SU-DHL-6 (cell line): ENCODE measurements around the gene SLC44A3.

Source experiments
- H2AFZ ChIP-seq: fragments of 200-600 bp; sonication (generic); 2 replicates; pipeline ENCODE4 v1.6.1; 2014; ENCODE audit warnings: low read depth, mild to moderate bottlenecking, moderate library complexity, mixed read lengths, antibody characterized with exemption, low read length; ENCODE audit not compliant: severe bottlenecking
- H3F3A ChIP-seq: fragments of 200-600 bp; shearing (Covaris generic); 2 replicates; pipeline ENCODE4 v1.6.0; 2016; ENCODE audit warnings: antibody characterized with exemption, mild to moderate bottlenecking; ENCODE audit not compliant: insufficient read depth
- H3K27ac ChIP-seq: fragments of 200-600 bp; sonication (generic); 2 replicates; pipeline ENCODE4 v1.5.1; 2016; ENCODE audit warnings: low read depth, mild to moderate bottlenecking, low read length, moderate library complexity, mixed read lengths
- H3K27me3 ChIP-seq: fragments of 200-600 bp; sonication (generic), shearing (Covaris generic); 2 replicates; pipeline ENCODE4 v1.6.0; 2014; ENCODE audit warnings: mild to moderate bottlenecking, low read length
- H3K36me3 ChIP-seq: fragments of 200-600 bp; sonication (generic); 2 replicates; pipeline ENCODE4 v1.6.1; 2014; ENCODE audit warnings: mild to moderate bottlenecking, low read length, mixed read lengths
- H3K4me2 ChIP-seq: fragments of 300-600, 200-600 bp; shearing (Covaris generic), sonication (generic); 2 replicates; pipeline ENCODE4 v1.6.0; 2014; ENCODE audit warnings: low read length, low read depth, mild to moderate bottlenecking; ENCODE audit not compliant: poor library complexity, severe bottlenecking
- H3K4me3 ChIP-seq: fragments of 200-600 bp; sonication (generic); 2 replicates; pipeline ENCODE4 v1.5.1; 2014; ENCODE audit warnings: antibody characterized with exemption, low read length, mild to moderate bottlenecking, mixed read lengths; ENCODE audit not compliant: insufficient read depth, poor library complexity, severe bottlenecking
- H3K79me2 ChIP-seq: fragments of 200-600 bp; sonication (generic); 2 replicates; pipeline ENCODE4 v1.6.1; 2014; ENCODE audit warnings: mild to moderate bottlenecking, low read length, moderate library complexity; ENCODE audit not compliant: insufficient read depth
- H3K9ac ChIP-seq: fragments of 200-600 bp; sonication (generic); 2 replicates; pipeline ENCODE4 v1.7.0; 2014; ENCODE audit warnings: mild to moderate bottlenecking, low read length
- H3K9me2 ChIP-seq: fragments of 200-600 bp; sonication (generic); replicated peaks from 2 replicates; pipeline ENCODE4 v1.6.1; 2014; ENCODE audit warnings: low read length; ENCODE audit not compliant: insufficient read depth
- H3K9me3 ChIP-seq: fragments of 200-600 bp; sonication (generic); 2 replicates; pipeline ENCODE4 v1.6.1; 2014; ENCODE audit warnings: low read length, mixed read lengths; ENCODE audit not compliant: insufficient read depth
- H4K20me1 ChIP-seq: fragments of 200-600 bp; sonication (generic); 2 replicates; pipeline ENCODE4 v1.6.1; 2014; ENCODE audit warnings: low read depth, mild to moderate bottlenecking, antibody characterized with exemption, low read length, moderate library complexity, mixed read lengths
- CTCF ChIP-seq: fragments of 200-600 bp; sonication (generic); IDR thresholded peaks from one replicate; pipeline ENCODE4 v1.5.1; 2017; ENCODE audit warnings: antibody characterized with exemption, mild to moderate bottlenecking, low read length, moderate library complexity; ENCODE audit not compliant: insufficient read depth, poor library complexity, severe bottlenecking
- EZH2phosphoT487 ChIP-seq: fragments of 200-600 bp; sonication (generic), shearing (Covaris generic); conservative IDR thresholded peaks from 2 replicates; pipeline ENCODE4 v1.6.1; 2018; ENCODE audit warnings: mild to moderate bottlenecking, antibody characterized with exemption, low read length, moderate library complexity, mixed read lengths

The SLC44A3 gene

GRCh38 chr1:94906382-94906781 is 86.2 kb downstream of the SLC44A3 start:
- Histone ChIP-seq H3K79me2 (no peaks in the 10 kb centered on the region), H3K27ac (no peak overlapping the region), H3K27me3 (no peaks in the 10 kb centered on the region), H3K9me3 (no peaks in the 10 kb centered on the region), H4K20me1 (no peaks in the 10 kb centered on the region), H3K4me2 (no peak overlapping the region), H3K9me2 (no peaks in the 10 kb centered on the region), H3K9ac (no peak overlapping the region), H3K4me3 (no peak overlapping the region), H3K36me3 (no peaks in the 10 kb centered on the region), H3F3A (no peaks in the 10 kb centered on the region), H2AFZ (no peak overlapping the region)
- TF ChIP-seq CTCF = no peak
- no peak for TF ChIP-seq EZH2phosphoT487

- no peak overlapping the region for H2AFZ ChIP-seq
- no peak overlapping the region for H3K9ac ChIP-seq
- no peaks in the 10 kb centered on the region for H3F3A ChIP-seq
- H3K27ac ChIP-seq = no peak overlapping the region
- H3K27me3 ChIP-seq = no peaks in the 10 kb centered on the region
- no peak overlapping the region for H3K4me2 ChIP-seq
- no peaks in the 10 kb centered on the region for H3K79me2 ChIP-seq
- no peak overlapping the region for H3K4me3 ChIP-seq
- no peaks in the 10 kb centered on the region for H4K20me1 ChIP-seq
- no peaks in the 10 kb centered on the region for H3K9me2 ChIP-seq
- TF ChIP-seq EZH2phosphoT487 = no peak
- no peak for TF ChIP-seq CTCF
- no peaks in the 10 kb centered on the region for H3K36me3 ChIP-seq
- no peaks in the 10 kb centered on the region for H3K9me3 ChIP-seq
Measured at GRCh38 chr1:94907136-94907535, 87.0 kb downstream of the SLC44A3 start.

- TF ChIP-seq EZH2phosphoT487 (no peak), CTCF (no peak)
- Histone ChIP-seq H3K4me3 (no peak overlapping the region), H3K36me3 (no peaks in the 10 kb centered on the region), H3K27ac (no peak overlapping the region), H3K9me2 (no peaks in the 10 kb centered on the region), H3K9ac (no peak overlapping the region), H3F3A (no peaks in the 10 kb centered on the region), H3K9me3 (no peaks in the 10 kb centered on the region), H3K4me2 (no peak overlapping the region), H3K27me3 (no peaks in the 10 kb centered on the region), H4K20me1 (no peaks in the 10 kb centered on the region), H3K79me2 (no peaks in the 10 kb centered on the region), H2AFZ (no peak overlapping the region)
Measured at GRCh38 chr1:94908190-94908589, 88.0 kb downstream of the SLC44A3 start.
